HEK293 (cell line): ENCODE measurements around the gene C2orf76.

Source experiments
- ZNF274 ChIP-seq, 2 experiments: fragments of 200-500 bp in 1 of 2; fragments of 450-650 bp in 1 of 2; sonication (Bioruptor generic) in 1 of 2; formaldehyde crosslinking in 1 of 2; IDR thresholded peaks; 2 replicates each; pipeline versions ENCODE4 v1.5.1 to v1.6.1; 2014 to 2016; ENCODE audit warnings: borderline replicate concordance in 1 of 2, inconsistent platforms in 1 of 2, low read length in 1 of 2, missing biosample characterization in 1 of 2, missing genetic modification characterization in 1 of 2
- TF ChIP-seq, protein P1 (sequence below): fragments of 450-650 bp; formaldehyde crosslinking; IDR thresholded peaks from 2 replicates; pipeline ENCODE4 v1.5.1; 2017; ENCODE audit warnings: missing biosample characterization, missing genetic modification characterization
- TF ChIP-seq, protein P2 (sequence below): fragments of 450-650 bp; formaldehyde crosslinking; IDR thresholded peaks from 2 replicates; pipeline ENCODE4 v1.5.1; 2016; ENCODE audit warnings: missing biosample characterization, missing genetic modification characterization
- TF ChIP-seq, protein P3 (sequence below): IDR thresholded peaks from 2 replicates; pipeline ENCODE4 v1.6.1; 2011; ENCODE audit warnings: mild to moderate bottlenecking, low read depth, low read length, borderline replicate concordance

DNA sequence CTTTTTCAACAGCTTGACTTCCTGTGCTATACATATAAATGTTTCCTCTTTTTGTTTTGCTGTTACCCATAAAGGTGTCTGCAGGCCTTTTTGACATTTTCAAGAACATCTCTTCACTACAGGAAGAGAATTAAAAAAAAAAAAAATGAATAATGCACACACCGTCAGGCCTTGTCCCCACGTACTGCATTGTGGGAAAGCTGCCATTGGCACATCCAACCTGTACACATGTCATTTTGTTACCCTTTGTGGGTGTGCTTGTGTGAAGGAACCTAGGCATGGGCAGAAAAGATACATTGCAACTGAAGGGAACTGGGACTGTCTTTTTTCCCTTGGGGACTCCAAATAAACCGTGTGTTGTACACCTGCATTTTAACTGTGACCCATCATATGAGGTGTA, 48.3 kb upstream of the C2orf76 start:
- TF ChIP-seq, protein P1, sequence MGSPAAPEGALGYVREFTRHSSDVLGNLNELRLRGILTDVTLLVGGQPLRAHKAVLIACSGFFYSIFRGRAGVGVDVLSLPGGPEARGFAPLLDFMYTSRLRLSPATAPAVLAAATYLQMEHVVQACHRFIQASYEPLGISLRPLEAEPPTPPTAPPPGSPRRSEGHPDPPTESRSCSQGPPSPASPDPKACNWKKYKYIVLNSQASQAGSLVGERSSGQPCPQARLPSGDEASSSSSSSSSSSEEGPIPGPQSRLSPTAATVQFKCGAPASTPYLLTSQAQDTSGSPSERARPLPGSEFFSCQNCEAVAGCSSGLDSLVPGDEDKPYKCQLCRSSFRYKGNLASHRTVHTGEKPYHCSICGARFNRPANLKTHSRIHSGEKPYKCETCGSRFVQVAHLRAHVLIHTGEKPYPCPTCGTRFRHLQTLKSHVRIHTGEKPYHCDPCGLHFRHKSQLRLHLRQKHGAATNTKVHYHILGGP (tag by site-specific recombination), result no peak
- TF ChIP-seq, protein P2, sequence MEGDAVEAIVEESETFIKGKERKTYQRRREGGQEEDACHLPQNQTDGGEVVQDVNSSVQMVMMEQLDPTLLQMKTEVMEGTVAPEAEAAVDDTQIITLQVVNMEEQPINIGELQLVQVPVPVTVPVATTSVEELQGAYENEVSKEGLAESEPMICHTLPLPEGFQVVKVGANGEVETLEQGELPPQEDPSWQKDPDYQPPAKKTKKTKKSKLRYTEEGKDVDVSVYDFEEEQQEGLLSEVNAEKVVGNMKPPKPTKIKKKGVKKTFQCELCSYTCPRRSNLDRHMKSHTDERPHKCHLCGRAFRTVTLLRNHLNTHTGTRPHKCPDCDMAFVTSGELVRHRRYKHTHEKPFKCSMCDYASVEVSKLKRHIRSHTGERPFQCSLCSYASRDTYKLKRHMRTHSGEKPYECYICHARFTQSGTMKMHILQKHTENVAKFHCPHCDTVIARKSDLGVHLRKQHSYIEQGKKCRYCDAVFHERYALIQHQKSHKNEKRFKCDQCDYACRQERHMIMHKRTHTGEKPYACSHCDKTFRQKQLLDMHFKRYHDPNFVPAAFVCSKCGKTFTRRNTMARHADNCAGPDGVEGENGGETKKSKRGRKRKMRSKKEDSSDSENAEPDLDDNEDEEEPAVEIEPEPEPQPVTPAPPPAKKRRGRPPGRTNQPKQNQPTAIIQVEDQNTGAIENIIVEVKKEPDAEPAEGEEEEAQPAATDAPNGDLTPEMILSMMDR (tag by site-specific recombination), result no peak
- TF ChIP-seq, protein P3, sequence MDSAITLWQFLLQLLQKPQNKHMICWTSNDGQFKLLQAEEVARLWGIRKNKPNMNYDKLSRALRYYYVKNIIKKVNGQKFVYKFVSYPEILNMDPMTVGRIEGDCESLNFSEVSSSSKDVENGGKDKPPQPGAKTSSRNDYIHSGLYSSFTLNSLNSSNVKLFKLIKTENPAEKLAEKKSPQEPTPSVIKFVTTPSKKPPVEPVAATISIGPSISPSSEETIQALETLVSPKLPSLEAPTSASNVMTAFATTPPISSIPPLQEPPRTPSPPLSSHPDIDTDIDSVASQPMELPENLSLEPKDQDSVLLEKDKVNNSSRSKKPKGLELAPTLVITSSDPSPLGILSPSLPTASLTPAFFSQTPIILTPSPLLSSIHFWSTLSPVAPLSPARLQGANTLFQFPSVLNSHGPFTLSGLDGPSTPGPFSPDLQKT, result no peak
- TF ChIP-seq ZNF274 (IDR thresholded peaks at IDR 0.05; ENCODE audit: low read length) (no peak), ZNF274 (tag by site-specific recombination; IDR thresholded peaks at IDR 0.05; ENCODE audit: borderline replicate concordance) (no peak)
